IMR-90 (cell line): ENCODE measurements around the gene DHX57.

Experiments
- CHD1 ChIP-seq: IDR thresholded peaks from 2 replicates; pipeline ENCODE4 v1.6.1; 2012; ENCODE audit warnings: low read depth, low read length, improper control_type of control experiment
- MAFK ChIP-seq: IDR thresholded peaks from 2 replicates; pipeline ENCODE4 v1.6.1; 2012; ENCODE audit warnings: low read depth, low read length, improper control_type of control experiment
- MXI1 ChIP-seq: IDR thresholded peaks from 2 replicates; pipeline ENCODE4 v1.6.1; 2012; ENCODE audit warnings: low read depth, mild to moderate bottlenecking, low read length, moderate library complexity, borderline replicate concordance
- POLR2A ChIP-seq: IDR thresholded peaks from 2 replicates; pipeline ENCODE4 v1.6.1; 2012; ENCODE audit warnings: mild to moderate bottlenecking, low read depth, low read length
- RAD21 ChIP-seq: IDR thresholded peaks from 2 replicates; pipeline ENCODE4 v1.6.1; 2012; ENCODE audit warnings: low read length, improper control_type of control experiment
- RCOR1 ChIP-seq: IDR thresholded peaks from 2 replicates; pipeline ENCODE4 v1.6.1; 2012; ENCODE audit warnings: mild to moderate bottlenecking, low read length, improper control_type of control experiment; ENCODE audit not compliant: insufficient replicate concordance
- RFX5 ChIP-seq: IDR thresholded peaks from 2 replicates; pipeline ENCODE4 v1.8.0; 2012; ENCODE audit warnings: low read depth, mild to moderate bottlenecking, low read length, moderate library complexity
- USF2 ChIP-seq: fragments of 150-350 bp; IDR thresholded peaks from 2 replicates; pipeline ENCODE4 v1.6.1; 2017; ENCODE audit warnings: mild to moderate bottlenecking, antibody characterized with exemption, low read length, low read depth
- TF ChIP-seq, protein P1 (sequence below): conservative IDR thresholded peaks from 2 replicates; pipeline ENCODE4 v1.5.1; 2012; ENCODE audit warnings: mild to moderate bottlenecking, low read depth, low read length, improper control_type of control experiment

- TF ChIP-seq, protein P1, sequence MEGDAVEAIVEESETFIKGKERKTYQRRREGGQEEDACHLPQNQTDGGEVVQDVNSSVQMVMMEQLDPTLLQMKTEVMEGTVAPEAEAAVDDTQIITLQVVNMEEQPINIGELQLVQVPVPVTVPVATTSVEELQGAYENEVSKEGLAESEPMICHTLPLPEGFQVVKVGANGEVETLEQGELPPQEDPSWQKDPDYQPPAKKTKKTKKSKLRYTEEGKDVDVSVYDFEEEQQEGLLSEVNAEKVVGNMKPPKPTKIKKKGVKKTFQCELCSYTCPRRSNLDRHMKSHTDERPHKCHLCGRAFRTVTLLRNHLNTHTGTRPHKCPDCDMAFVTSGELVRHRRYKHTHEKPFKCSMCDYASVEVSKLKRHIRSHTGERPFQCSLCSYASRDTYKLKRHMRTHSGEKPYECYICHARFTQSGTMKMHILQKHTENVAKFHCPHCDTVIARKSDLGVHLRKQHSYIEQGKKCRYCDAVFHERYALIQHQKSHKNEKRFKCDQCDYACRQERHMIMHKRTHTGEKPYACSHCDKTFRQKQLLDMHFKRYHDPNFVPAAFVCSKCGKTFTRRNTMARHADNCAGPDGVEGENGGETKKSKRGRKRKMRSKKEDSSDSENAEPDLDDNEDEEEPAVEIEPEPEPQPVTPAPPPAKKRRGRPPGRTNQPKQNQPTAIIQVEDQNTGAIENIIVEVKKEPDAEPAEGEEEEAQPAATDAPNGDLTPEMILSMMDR, result no peak
- TF ChIP-seq POLR2A (no peak), RCOR1 (no peak), MAFK (peak; percentile 85), USF2 (no peak), MXI1 (no peak), RAD21 (no peak), RFX5 (no peak), CHD1 (no peak)
Measured at GRCh38 chr2:38824906-38825305, 50.8 kb downstream of the DHX57 start.
